GM23338 (cell line): Measurements from ENCODE around the gene BMPR2. TPM values are rescaled to one million over a fixed set of nuclear protein-coding genes. Genes with fewer than 3 reads are reported as not detected.

ENCODE experiments used
- ATAC-seq: fragments of 200-7000 bp; cut with Tn5 transposase; 3 replicates; pipeline ENCODE4 v1.9.1; 2020
- DNase-seq: peaks from one replicate; pipeline ENCODE4 v3.0.0-alpha.2; 2015; ENCODE audit warnings: low spot score
- H2AFZ ChIP-seq: fragments of 200-600 bp; sonication (generic); 2 replicates; pipeline ENCODE4 v1.8.0; 2016; ENCODE audit warnings: antibody characterized with exemption, mild to moderate bottlenecking, moderate library complexity
- H3F3A ChIP-seq: fragments of 200-600 bp; sonication (generic); replicated peaks from 2 replicates; pipeline ENCODE4 v1.8.0; 2017; ENCODE audit warnings: antibody characterized with exemption, mixed run types, low read depth
- H3K27ac ChIP-seq: fragments of 200-600 bp; sonication (generic); 2 replicates; pipeline ENCODE4 v1.6.1; 2016; ENCODE audit warnings: low read depth
- H3K27me3 ChIP-seq: fragments of 200-600 bp; sonication (generic); 2 replicates; pipeline ENCODE4 v1.8.0; 2016; ENCODE audit warnings: mild to moderate bottlenecking, mixed run types, moderate library complexity; ENCODE audit not compliant: insufficient read depth
- H3K36me3 ChIP-seq: fragments of 200-600 bp; sonication (generic); 2 replicates; pipeline ENCODE4 v1.8.0; 2016; ENCODE audit warnings: mild to moderate bottlenecking; ENCODE audit not compliant: insufficient read depth
- H3K4me1 ChIP-seq: fragments of 200-600 bp; sonication (generic); 2 replicates; pipeline ENCODE4 v1.8.0; 2016; ENCODE audit warnings: mild to moderate bottlenecking, moderate library complexity; ENCODE audit not compliant: insufficient read depth
- H3K4me2 ChIP-seq: fragments of 200-600 bp; sonication (generic); 2 replicates; pipeline ENCODE4 v1.7.1; 2017; ENCODE audit warnings: mixed run types
- H3K4me3 ChIP-seq: fragments of 200-600 bp; sonication (generic); 2 replicates; pipeline ENCODE4 v1.6.1; 2016; ENCODE audit warnings: mixed run types
- H3K79me2 ChIP-seq: fragments of 200-600 bp; sonication (generic); replicated peaks from 2 replicates; pipeline ENCODE4 v1.8.0; 2017; ENCODE audit warnings: mild to moderate bottlenecking; ENCODE audit not compliant: insufficient read depth
- H3K9me2 ChIP-seq: fragments of 200-600 bp; sonication (generic); 2 replicates; pipeline ENCODE4 v1.8.0; 2017; ENCODE audit not compliant: insufficient read depth
- H4K20me1 ChIP-seq: fragments of 200-600 bp; sonication (generic); replicated peaks from 2 replicates; pipeline ENCODE4 v1.8.0; 2017; ENCODE audit warnings: mild to moderate bottlenecking; ENCODE audit not compliant: insufficient read depth
- H3K27ac Mint-ChIP-seq: 2 replicates; pipeline ENCODE4 v1.8.0; 2020; ENCODE audit warnings: inconsistent platforms, mild to moderate bottlenecking, moderate library complexity, mixed read lengths
- H3K27me3 Mint-ChIP-seq: 3 replicates; pipeline ENCODE4 v1.8.0; 2022; ENCODE audit warnings: low read depth, mild to moderate bottlenecking, moderate library complexity, mixed read lengths, inconsistent platforms; ENCODE audit not compliant: insufficient read depth, poor library complexity
- H3K36me3 Mint-ChIP-seq: 3 replicates; pipeline ENCODE4 v1.8.0; 2021; ENCODE audit warnings: low read depth, mild to moderate bottlenecking, inconsistent platforms, moderate library complexity, mixed read lengths
- H3K4me1 Mint-ChIP-seq: 3 replicates; pipeline ENCODE4 v1.8.0; 2020; ENCODE audit warnings: mild to moderate bottlenecking, inconsistent platforms, mixed read lengths
- H3K4me3 Mint-ChIP-seq: 3 replicates; pipeline ENCODE4 v1.8.0; 2021; ENCODE audit warnings: moderate library complexity, mild to moderate bottlenecking, inconsistent platforms, mixed read lengths
- H3K9me3 Mint-ChIP-seq: 3 replicates; pipeline ENCODE4 v1.8.0; 2020; ENCODE audit warnings: moderate library complexity, mild to moderate bottlenecking, inconsistent platforms, mixed read lengths
- CREB1 ChIP-seq: fragments of 250-450 bp; sonication (Bioruptor Pico); IDR thresholded peaks from 2 replicates; pipeline ENCODE4 v1.5.0; 2020; ENCODE audit warnings: low read depth, mild to moderate bottlenecking, moderate library complexity
- EZH2phosphoT487 ChIP-seq: fragments of 200-600 bp; sonication (generic); IDR thresholded peaks from one replicate; pipeline ENCODE4 v1.8.1; 2018; ENCODE audit warnings: antibody characterized with exemption; ENCODE audit not compliant: unreplicated experiment
- NANOG ChIP-seq: IDR thresholded peaks from 2 replicates; pipeline ENCODE4 v1.6.1; 2016; ENCODE audit warnings: antibody characterized with exemption, borderline replicate concordance
- POLR2AphosphoS5 ChIP-seq: IDR thresholded peaks from 2 replicates; pipeline ENCODE4 v1.6.1; 2016; ENCODE audit warnings: antibody characterized with exemption, low read depth
- STAT1 ChIP-seq: IDR thresholded peaks from one replicate; pipeline ENCODE4 v1.6.1; 2016; ENCODE audit warnings: antibody characterized with exemption; ENCODE audit not compliant: unreplicated experiment
- ZNF114 ChIP-seq: fragments of 250-450 bp; sonication (Bioruptor Pico); IDR thresholded peaks from 2 replicates; pipeline ENCODE4 v1.5.0; 2020; ENCODE audit warnings: mild to moderate bottlenecking, moderate library complexity
- ZNF331 ChIP-seq: fragments of 250-450 bp; sonication (Bioruptor Pico); IDR thresholded peaks from 2 replicates; pipeline ENCODE4 v1.5.0; 2020; ENCODE audit warnings: low read depth, mild to moderate bottlenecking, moderate library complexity
- polyA plus RNA-seq: library from polyadenylated mRNA; unstranded; fragments of >200 nt; fragmentation: Nextera tagmentation; extraction: Ambion mirVana; gene quantifications from 2 replicates; pipeline ENCODE4 v1.2.1, GENCODE V29; 2016
- total RNA-seq: library from RNA; depleted of rRNA; stranded (reverse); fragments of >200 nt; shearing (Covaris generic); gene quantifications from 2 replicates; pipeline ENCODE4 v1.2.3, GENCODE V29; 2014
- TF ChIP-seq, protein P1 (sequence below), 2 experiments: fragments of 200-600 bp in 1 of 2; sonication (generic) in 1 of 2; conservative IDR thresholded peaks; 2 replicates each; pipeline versions ENCODE4 v1.5.1 to v1.6.1; 2016 to 2017; ENCODE audit warnings: antibody characterized with exemption in 2 of 2, low read depth in 2 of 2, mild to moderate bottlenecking in 2 of 2, moderate library complexity in 1 of 2
- TF ChIP-seq, protein P2 (sequence below): IDR thresholded peaks from one replicate; pipeline ENCODE4 v1.6.1; 2018; ENCODE audit warnings: antibody characterized with exemption; ENCODE audit not compliant: unreplicated experiment
- TF ChIP-seq, protein P3 (sequence below): IDR thresholded peaks from 2 replicates; pipeline ENCODE4 v1.6.1; 2016; ENCODE audit warnings: antibody characterized with exemption
- TF ChIP-seq, protein P4 (sequence below): fragments of 250-450 bp; sonication (Bioruptor Pico); IDR thresholded peaks from 2 replicates; pipeline ENCODE4 v1.5.0; 2020; ENCODE audit warnings: mild to moderate bottlenecking, moderate library complexity

Gene BMPR2
- total and polyA plus RNA-seq, 2 experiments from 2014 or later = 6.7 to 21.6 TPM

DNA sequence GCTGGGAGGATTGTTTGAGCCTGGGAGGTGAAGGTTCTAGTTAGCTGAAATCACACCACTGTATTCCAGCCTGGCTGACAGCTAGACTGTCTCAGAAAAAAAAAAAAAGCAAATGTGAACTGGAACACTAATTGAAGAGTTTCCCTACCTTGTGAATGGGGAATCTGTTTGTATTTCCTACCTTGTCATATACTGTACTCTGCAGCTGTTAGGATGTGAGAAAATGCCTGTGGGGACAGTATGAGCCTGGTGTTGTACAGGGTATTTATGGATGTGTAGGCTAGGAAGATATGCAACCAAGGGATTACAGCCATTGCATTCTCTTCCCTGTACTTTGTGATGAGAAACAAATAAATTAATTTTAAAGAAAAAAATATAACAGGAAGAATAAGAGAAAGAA is 145.3 kb downstream of the BMPR2 start (continued):
- TF ChIP-seq, protein P1, sequence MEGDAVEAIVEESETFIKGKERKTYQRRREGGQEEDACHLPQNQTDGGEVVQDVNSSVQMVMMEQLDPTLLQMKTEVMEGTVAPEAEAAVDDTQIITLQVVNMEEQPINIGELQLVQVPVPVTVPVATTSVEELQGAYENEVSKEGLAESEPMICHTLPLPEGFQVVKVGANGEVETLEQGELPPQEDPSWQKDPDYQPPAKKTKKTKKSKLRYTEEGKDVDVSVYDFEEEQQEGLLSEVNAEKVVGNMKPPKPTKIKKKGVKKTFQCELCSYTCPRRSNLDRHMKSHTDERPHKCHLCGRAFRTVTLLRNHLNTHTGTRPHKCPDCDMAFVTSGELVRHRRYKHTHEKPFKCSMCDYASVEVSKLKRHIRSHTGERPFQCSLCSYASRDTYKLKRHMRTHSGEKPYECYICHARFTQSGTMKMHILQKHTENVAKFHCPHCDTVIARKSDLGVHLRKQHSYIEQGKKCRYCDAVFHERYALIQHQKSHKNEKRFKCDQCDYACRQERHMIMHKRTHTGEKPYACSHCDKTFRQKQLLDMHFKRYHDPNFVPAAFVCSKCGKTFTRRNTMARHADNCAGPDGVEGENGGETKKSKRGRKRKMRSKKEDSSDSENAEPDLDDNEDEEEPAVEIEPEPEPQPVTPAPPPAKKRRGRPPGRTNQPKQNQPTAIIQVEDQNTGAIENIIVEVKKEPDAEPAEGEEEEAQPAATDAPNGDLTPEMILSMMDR (conservative IDR thresholded peaks at IDR 0.05; ENCODE audit: low read depth in 2 of 2) = no peak

DNA sequence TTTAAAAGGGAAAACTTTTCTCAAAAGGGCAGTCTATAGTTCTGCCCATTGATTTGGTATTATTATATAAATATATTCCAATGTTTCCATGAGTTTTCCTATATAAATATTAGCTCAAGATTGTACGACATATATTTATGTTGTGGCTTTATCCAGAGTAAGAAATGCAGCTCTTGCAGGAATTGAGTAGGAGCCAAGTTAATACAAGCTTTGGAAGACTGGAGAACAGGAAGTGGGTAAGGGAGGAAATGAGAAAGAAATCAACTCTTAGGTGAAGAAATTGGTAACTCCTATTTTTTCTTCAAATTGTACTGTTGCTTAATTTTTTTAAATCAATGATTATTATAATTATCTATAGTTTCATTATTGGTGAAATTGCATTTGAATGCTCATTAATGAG is 153.3 kb downstream of the BMPR2 start:
- Histone ChIP-seq H3K4me1 (no peaks in the 10 kb centered on the region), H3K79me2 (no peaks in the 10 kb centered on the region), H3K27ac (no peak overlapping the region), H3K36me3 (peaks cover 7% of the 10 kb centered on the region), H3K4me2 (no peak overlapping the region), H2AFZ (no peak overlapping the region), H3F3A (no peaks in the 10 kb centered on the region), H3K4me3 (no peak overlapping the region), H3K9me2 (no peaks in the 10 kb centered on the region), H4K20me1 (no peaks in the 10 kb centered on the region), H3K27me3 (no peaks in the 10 kb centered on the region)
- ATAC-seq (no peak), DNase-seq (no peak)
- peaks cover 15% of the 10 kb centered on the region for H3K36me3 Mint-ChIP-seq
- TF ChIP-seq, protein P2, sequence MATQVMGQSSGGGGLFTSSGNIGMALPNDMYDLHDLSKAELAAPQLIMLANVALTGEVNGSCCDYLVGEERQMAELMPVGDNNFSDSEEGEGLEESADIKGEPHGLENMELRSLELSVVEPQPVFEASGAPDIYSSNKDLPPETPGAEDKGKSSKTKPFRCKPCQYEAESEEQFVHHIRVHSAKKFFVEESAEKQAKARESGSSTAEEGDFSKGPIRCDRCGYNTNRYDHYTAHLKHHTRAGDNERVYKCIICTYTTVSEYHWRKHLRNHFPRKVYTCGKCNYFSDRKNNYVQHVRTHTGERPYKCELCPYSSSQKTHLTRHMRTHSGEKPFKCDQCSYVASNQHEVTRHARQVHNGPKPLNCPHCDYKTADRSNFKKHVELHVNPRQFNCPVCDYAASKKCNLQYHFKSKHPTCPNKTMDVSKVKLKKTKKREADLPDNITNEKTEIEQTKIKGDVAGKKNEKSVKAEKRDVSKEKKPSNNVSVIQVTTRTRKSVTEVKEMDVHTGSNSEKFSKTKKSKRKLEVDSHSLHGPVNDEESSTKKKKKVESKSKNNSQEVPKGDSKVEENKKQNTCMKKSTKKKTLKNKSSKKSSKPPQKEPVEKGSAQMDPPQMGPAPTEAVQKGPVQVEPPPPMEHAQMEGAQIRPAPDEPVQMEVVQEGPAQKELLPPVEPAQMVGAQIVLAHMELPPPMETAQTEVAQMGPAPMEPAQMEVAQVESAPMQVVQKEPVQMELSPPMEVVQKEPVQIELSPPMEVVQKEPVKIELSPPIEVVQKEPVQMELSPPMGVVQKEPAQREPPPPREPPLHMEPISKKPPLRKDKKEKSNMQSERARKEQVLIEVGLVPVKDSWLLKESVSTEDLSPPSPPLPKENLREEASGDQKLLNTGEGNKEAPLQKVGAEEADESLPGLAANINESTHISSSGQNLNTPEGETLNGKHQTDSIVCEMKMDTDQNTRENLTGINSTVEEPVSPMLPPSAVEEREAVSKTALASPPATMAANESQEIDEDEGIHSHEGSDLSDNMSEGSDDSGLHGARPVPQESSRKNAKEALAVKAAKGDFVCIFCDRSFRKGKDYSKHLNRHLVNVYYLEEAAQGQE = no peak
- no peak for TF ChIP-seq STAT1
- TF ChIP-seq, protein P3, sequence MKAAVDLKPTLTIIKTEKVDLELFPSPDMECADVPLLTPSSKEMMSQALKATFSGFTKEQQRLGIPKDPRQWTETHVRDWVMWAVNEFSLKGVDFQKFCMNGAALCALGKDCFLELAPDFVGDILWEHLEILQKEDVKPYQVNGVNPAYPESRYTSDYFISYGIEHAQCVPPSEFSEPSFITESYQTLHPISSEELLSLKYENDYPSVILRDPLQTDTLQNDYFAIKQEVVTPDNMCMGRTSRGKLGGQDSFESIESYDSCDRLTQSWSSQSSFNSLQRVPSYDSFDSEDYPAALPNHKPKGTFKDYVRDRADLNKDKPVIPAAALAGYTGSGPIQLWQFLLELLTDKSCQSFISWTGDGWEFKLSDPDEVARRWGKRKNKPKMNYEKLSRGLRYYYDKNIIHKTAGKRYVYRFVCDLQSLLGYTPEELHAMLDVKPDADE = no peak
- TF ChIP-seq POLR2AphosphoS5 = no peak
- TF ChIP-seq CREB1 (CRISPR knock-in tag) = no peak
- no peak for TF ChIP-seq EZH2phosphoT487
- TF ChIP-seq, protein P4, sequence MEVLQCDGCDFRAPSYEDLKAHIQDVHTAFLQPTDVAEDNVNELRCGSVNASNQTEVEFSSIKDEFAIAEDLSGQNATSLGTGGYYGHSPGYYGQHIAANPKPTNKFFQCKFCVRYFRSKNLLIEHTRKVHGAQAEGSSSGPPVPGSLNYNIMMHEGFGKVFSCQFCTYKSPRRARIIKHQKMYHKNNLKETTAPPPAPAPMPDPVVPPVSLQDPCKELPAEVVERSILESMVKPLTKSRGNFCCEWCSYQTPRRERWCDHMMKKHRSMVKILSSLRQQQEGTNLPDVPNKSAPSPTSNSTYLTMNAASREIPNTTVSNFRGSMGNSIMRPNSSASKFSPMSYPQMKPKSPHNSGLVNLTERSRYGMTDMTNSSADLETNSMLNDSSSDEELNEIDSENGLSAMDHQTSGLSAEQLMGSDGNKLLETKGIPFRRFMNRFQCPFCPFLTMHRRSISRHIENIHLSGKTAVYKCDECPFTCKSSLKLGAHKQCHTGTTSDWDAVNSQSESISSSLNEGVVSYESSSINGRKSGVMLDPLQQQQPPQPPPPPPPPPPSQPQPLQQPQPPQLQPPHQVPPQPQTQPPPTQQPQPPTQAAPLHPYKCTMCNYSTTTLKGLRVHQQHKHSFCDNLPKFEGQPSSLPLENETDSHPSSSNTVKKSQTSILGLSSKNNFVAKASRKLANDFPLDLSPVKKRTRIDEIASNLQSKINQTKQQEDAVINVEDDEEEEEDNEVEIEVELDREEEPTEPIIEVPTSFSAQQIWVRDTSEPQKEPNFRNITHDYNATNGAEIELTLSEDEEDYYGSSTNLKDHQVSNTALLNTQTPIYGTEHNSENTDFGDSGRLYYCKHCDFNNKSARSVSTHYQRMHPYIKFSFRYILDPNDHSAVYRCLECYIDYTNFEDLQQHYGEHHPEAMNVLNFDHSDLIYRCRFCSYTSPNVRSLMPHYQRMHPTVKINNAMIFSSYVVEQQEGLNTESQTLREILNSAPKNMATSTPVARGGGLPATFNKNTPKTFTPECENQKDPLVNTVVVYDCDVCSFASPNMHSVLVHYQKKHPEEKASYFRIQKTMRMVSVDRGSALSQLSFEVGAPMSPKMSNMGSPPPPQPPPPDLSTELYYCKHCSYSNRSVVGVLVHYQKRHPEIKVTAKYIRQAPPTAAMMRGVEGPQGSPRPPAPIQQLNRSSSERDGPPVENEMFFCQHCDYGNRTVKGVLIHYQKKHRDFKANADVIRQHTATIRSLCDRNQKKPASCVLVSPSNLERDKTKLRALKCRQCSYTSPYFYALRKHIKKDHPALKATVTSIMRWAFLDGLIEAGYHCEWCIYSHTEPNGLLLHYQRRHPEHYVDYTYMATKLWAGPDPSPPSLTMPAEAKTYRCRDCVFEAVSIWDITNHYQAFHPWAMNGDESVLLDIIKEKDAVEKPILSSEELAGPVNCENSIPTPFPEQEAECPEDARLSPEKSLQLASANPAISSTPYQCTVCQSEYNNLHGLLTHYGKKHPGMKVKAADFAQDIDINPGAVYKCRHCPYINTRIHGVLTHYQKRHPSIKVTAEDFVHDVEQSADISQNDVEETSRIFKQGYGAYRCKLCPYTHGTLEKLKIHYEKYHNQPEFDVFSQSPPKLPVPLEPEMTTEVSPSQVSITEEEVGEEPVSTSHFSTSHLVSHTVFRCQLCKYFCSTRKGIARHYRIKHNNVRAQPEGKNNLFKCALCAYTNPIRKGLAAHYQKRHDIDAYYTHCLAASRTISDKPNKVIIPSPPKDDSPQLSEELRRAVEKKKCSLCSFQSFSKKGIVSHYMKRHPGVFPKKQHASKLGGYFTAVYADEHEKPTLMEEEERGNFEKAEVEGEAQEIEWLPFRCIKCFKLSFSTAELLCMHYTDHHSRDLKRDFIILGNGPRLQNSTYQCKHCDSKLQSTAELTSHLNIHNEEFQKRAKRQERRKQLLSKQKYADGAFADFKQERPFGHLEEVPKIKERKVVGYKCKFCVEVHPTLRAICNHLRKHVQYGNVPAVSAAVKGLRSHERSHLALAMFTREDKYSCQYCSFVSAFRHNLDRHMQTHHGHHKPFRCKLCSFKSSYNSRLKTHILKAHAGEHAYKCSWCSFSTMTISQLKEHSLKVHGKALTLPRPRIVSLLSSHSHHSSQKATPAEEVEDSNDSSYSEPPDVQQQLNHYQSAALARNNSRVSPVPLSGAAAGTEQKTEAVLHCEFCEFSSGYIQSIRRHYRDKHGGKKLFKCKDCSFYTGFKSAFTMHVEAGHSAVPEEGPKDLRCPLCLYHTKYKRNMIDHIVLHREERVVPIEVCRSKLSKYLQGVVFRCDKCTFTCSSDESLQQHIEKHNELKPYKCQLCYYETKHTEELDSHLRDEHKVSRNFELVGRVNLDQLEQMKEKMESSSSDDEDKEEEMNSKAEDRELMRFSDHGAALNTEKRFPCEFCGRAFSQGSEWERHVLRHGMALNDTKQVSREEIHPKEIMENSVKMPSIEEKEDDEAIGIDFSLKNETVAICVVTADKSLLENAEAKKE = no peak
- no peak for TF ChIP-seq ZNF331 (CRISPR knock-in tag)
- no peak for TF ChIP-seq ZNF114 (CRISPR knock-in tag)
- TF ChIP-seq NANOG = no peak
- H3K4me3 Mint-ChIP-seq = no peak overlapping the region
- no peaks in the 10 kb centered on the region for H3K27me3 Mint-ChIP-seq
- H3K4me1 Mint-ChIP-seq = no peaks in the 10 kb centered on the region
- H3K9me3 Mint-ChIP-seq = peaks cover 2% of the 10 kb centered on the region; the same call in 1 of the 3 replicates
- no peak overlapping the region for H3K27ac Mint-ChIP-seq
